Endothelial cell (in vitro differentiated cells): ENCODE data around the gene ENPEP. TPM values are rescaled to one million over a fixed set of nuclear protein-coding genes. Genes with fewer than 3 reads are reported as not detected.

Source experiments
- DNase-seq: peaks from one replicate; pipeline ENCODE4 v3.0.0; 2021; ENCODE audit warnings: low spot score
- H3K27ac Mint-ChIP-seq: one replicate; pipeline ENCODE4 v1.8.0; 2021; ENCODE audit warnings: mixed read lengths, inconsistent platforms; ENCODE audit not compliant: unreplicated experiment
- H3K27me3 Mint-ChIP-seq: one replicate; pipeline ENCODE4 v1.8.0; 2021; ENCODE audit warnings: mild to moderate bottlenecking, moderate library complexity, mixed read lengths, inconsistent platforms; ENCODE audit not compliant: unreplicated experiment
- H3K36me3 Mint-ChIP-seq: one replicate; pipeline ENCODE4 v1.8.0; 2021; ENCODE audit warnings: mild to moderate bottlenecking, low read depth, mixed read lengths, inconsistent platforms; ENCODE audit not compliant: unreplicated experiment
- H3K4me1 Mint-ChIP-seq: one replicate; pipeline ENCODE4 v1.8.0; 2021; ENCODE audit warnings: mild to moderate bottlenecking, mixed read lengths, inconsistent platforms; ENCODE audit not compliant: unreplicated experiment
- H3K4me3 Mint-ChIP-seq: one replicate; pipeline ENCODE4 v1.8.0; 2021; ENCODE audit warnings: mild to moderate bottlenecking, mixed read lengths, inconsistent platforms; ENCODE audit not compliant: unreplicated experiment
- H3K9me3 Mint-ChIP-seq: one replicate; pipeline ENCODE4 v1.8.0; 2021; ENCODE audit warnings: mixed read lengths, inconsistent platforms; ENCODE audit not compliant: unreplicated experiment
- CTCF ChIP-seq: fragments of 200-600 bp; sonication (generic); IDR thresholded peaks from one replicate; pipeline ENCODE4 v1.5.0; 2021; ENCODE audit warnings: antibody characterized with exemption; ENCODE audit not compliant: unreplicated experiment
- total RNA-seq: library from RNA; stranded (reverse); fragmentation: NEBNext Ultra II Directional; extraction: Animal tissue kit (Norgen Biotek cat#: 25700); gene quantifications from one replicate; pipeline ENCODE4 v1.2.1, GENCODE V29; 2021; ENCODE audit not compliant: unreplicated experiment

Gene ENPEP
- total RNA-seq, 1 donor from 2014 or later: 3.5 TPM

DNA sequence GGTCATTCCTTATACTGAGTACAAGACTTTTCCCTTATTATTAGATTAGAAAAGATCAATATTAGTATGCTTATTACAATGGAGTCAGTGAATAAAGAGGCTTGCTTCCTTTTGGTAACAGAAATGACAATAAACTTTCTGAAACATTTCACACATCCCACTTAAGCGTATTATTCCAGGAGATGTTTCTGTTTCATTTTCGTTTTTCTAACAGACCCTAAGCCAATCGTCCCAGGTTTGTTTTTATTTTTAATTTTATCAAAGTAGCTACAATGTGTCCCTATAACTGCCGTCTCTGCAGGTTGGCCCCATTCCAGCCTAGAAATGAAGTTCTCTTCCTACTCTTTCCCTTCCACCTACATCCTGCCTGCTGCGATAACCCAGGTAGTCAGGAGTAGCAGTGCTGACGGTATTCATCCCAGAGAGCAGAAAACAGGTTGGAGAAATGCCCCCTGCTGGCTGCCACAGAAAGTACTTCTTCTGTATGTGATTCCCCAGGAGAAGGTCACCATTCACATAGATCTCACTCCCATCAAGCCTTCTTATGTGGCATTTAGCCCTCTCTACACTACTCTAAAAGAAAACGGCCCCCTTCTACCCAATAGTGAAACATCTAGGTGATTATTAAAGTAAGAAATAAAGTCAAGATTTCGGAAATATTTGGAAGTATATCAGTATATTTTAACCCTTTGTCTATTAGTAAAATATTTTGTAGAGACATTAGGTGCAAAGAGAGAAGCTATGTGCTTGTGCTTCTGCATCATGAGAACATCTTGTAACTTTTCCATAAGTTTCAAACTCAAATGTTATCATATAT is 40.4 kb downstream of the ENPEP start:
- Mint-ChIP-seq H3K4me3 (no peak overlapping the region), H3K27ac (no peak overlapping the region), H3K4me1 (peaks cover 2% of the 10 kb centered on the region), H3K36me3 (no peaks in the 10 kb centered on the region), H3K9me3 (no peaks in the 10 kb centered on the region), H3K27me3 (no peaks in the 10 kb centered on the region)
- peak; percentile 79 for DNase-seq
- TF ChIP-seq CTCF: peak; percentile 93

GRCh38 chr4:110518889-110519490 is 43.0 kb downstream of the ENPEP start:
- Mint-ChIP-seq H3K27ac (no peak overlapping the region), H3K4me3 (no peak overlapping the region), H3K9me3 (no peaks in the 10 kb centered on the region), H3K27me3 (peaks cover 4% of the 10 kb centered on the region), H3K36me3 (no peaks in the 10 kb centered on the region), H3K4me1 (peaks cover 16% of the 10 kb centered on the region)
- TF ChIP-seq CTCF: peak; percentile 81
- peak; percentile 52 for DNase-seq

DNA sequence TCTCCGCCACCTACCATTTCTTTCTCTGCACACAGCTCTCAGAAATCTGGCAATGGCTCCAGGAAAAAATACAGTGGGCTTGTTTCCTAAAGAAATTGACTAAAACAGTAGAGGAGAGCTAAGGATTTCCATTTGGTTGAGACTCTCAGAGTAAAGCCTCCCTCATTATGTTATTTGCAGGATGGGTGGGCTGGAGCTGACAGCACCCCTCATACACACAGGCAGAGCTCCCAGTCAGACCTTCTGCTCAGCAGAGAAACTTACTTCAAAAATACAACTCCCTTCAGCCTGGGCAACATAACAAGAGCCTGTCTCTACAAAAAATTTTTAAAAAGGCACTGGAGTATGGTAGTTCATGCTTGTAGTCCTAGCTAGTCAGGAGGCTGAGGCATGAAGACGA is 44.9 kb downstream of the ENPEP start:
- Mint-ChIP-seq H3K4me3 (no peak overlapping the region), H3K4me1 (peaks cover 14% of the 10 kb centered on the region), H3K9me3 (no peaks in the 10 kb centered on the region), H3K27me3 (peaks cover 4% of the 10 kb centered on the region), H3K36me3 (no peaks in the 10 kb centered on the region), H3K27ac (no peak overlapping the region)
- DNase-seq: no peak
- no peak for TF ChIP-seq CTCF

GRCh38 chr4:110526589-110526988 is 50.6 kb downstream of the ENPEP start:
- no peak for DNase-seq
- Mint-ChIP-seq H3K4me1 (peaks cover 24% of the 10 kb centered on the region), H3K27me3 (peaks cover 4% of the 10 kb centered on the region), H3K4me3 (no peak overlapping the region), H3K36me3 (no peaks in the 10 kb centered on the region), H3K27ac (no peak overlapping the region), H3K9me3 (no peaks in the 10 kb centered on the region)
- TF ChIP-seq CTCF: no peak

- Mint-ChIP-seq H3K27me3 (peaks cover 3% of the 10 kb centered on the region), H3K4me1 (peaks cover 27% of the 10 kb centered on the region), H3K27ac (no peak overlapping the region), H3K4me3 (no peak overlapping the region), H3K9me3 (no peaks in the 10 kb centered on the region), H3K36me3 (no peaks in the 10 kb centered on the region)
- DNase-seq: no peak
- no peak for TF ChIP-seq CTCF
Observed at GRCh38 chr4:110527156-110527555, 51.2 kb downstream of the ENPEP start.
